Trophoblast cell (in vitro differentiated cells and primary cell): ENCODE measurements around the gene CD207.
A peak's percentile ranks its signal among the peaks of the same experiment; 100 is the strongest.
"Not testable (repeated sequence)": the region's sequence is repeated elsewhere in the genome, so short reads cannot be mapped to it uniquely, and the experiment has no call there.

ENCODE experiments used
- DNase-seq, 2 donors: peaks; one replicate each; pipeline ENCODE4 v3.0.0-alpha.2; 2016
- H2AFZ ChIP-seq: 2 replicates; pipeline ENCODE4 v1.6.1; 2013; ENCODE audit warnings: low read length, moderate library complexity, mild to moderate bottlenecking; ENCODE audit not compliant: insufficient read depth, poor library complexity
- H2AK5ac ChIP-seq: 2 replicates; pipeline ENCODE4 v1.6.1; 2013; ENCODE audit warnings: mild to moderate bottlenecking, low read length
- H2BK120ac ChIP-seq: 2 replicates; pipeline ENCODE4 v1.6.1; 2013; ENCODE audit warnings: low read length, mild to moderate bottlenecking, moderate library complexity; ENCODE audit not compliant: insufficient read depth, poor library complexity
- H2BK12ac ChIP-seq: 2 replicates; pipeline ENCODE4 v1.6.1; 2013; ENCODE audit warnings: mild to moderate bottlenecking, low read length, moderate library complexity
- H2BK5ac ChIP-seq: 2 replicates; pipeline ENCODE4 v1.6.1; 2013; ENCODE audit warnings: low read length, low read depth, moderate library complexity, mild to moderate bottlenecking; ENCODE audit not compliant: poor library complexity
- H3K14ac ChIP-seq: 2 replicates; pipeline ENCODE4 v1.6.1; 2013; ENCODE audit warnings: mild to moderate bottlenecking, low read length
- H3K18ac ChIP-seq: 2 replicates; pipeline ENCODE4 v1.6.1; 2013; ENCODE audit warnings: mild to moderate bottlenecking, low read length
- H3K23ac ChIP-seq: 2 replicates; pipeline ENCODE4 v1.6.1; 2013; ENCODE audit warnings: low read length
- H3K27ac ChIP-seq: 2 replicates; pipeline ENCODE4 v1.5.1; 2013; ENCODE audit warnings: low read depth, mild to moderate bottlenecking, inconsistent platforms, low read length, moderate library complexity
- H3K27me3 ChIP-seq: 2 replicates; pipeline ENCODE4 v1.6.1; 2013; ENCODE audit warnings: inconsistent platforms, mild to moderate bottlenecking, low read length, moderate library complexity; ENCODE audit not compliant: insufficient read depth
- H3K36me3 ChIP-seq, 2 experiments: 1 replicate in 1 of 2; 2 replicates in 1 of 2; pipeline ENCODE4 v1.6.1; 2013; ENCODE audit warnings: low read length in 2 of 2, mild to moderate bottlenecking in 2 of 2, moderate library complexity in 1 of 2; ENCODE audit not compliant: insufficient read depth in 2 of 2, control insufficient read depth in 1 of 2
- H3K4ac ChIP-seq: 2 replicates; pipeline ENCODE4 v1.6.1; 2013; ENCODE audit warnings: low read depth, mild to moderate bottlenecking, low read length, moderate library complexity
- H3K4me1 ChIP-seq, 2 experiments: 1 replicate in 1 of 2; 2 replicates in 1 of 2; pipeline ENCODE4 v1.6.1; 2013; ENCODE audit warnings: low read length in 2 of 2, mild to moderate bottlenecking in 2 of 2, moderate library complexity in 1 of 2; ENCODE audit not compliant: insufficient read depth in 2 of 2, control insufficient read depth in 1 of 2
- H3K4me2 ChIP-seq: 2 replicates; pipeline ENCODE4 v1.6.1; 2013; ENCODE audit warnings: inconsistent platforms, mild to moderate bottlenecking, low read length, moderate library complexity
- H3K4me3 ChIP-seq: 2 replicates; pipeline ENCODE4 v1.5.1; 2013; ENCODE audit warnings: mild to moderate bottlenecking, low read depth, low read length, inconsistent platforms
- H3K79me1 ChIP-seq: one replicate; pipeline ENCODE4 v1.6.1; 2013; ENCODE audit warnings: low read length
- H3K79me2 ChIP-seq: 2 replicates; pipeline ENCODE4 v1.6.1; 2013; ENCODE audit warnings: low read length, mild to moderate bottlenecking; ENCODE audit not compliant: control insufficient read depth, insufficient read depth, poor library complexity
- H3K9ac ChIP-seq: 2 replicates; pipeline ENCODE4 v1.6.1; 2013; ENCODE audit warnings: mild to moderate bottlenecking, low read length
- H3K9me3 ChIP-seq: 2 replicates; pipeline ENCODE4 v1.6.1; 2013; ENCODE audit warnings: low read depth, mild to moderate bottlenecking, control low read depth, inconsistent platforms, low read length; ENCODE audit not compliant: insufficient read depth
- H4K12ac ChIP-seq: 2 replicates; pipeline ENCODE4 v1.6.1; 2013; ENCODE audit warnings: low read depth, mild to moderate bottlenecking, low read length, moderate library complexity
- H4K8ac ChIP-seq: 2 replicates; pipeline ENCODE4 v1.6.1; 2013; ENCODE audit warnings: low read depth, mild to moderate bottlenecking, low read length, moderate library complexity
- H4K91ac ChIP-seq: one replicate; pipeline ENCODE4 v1.6.1; 2013; ENCODE audit warnings: low read depth, mild to moderate bottlenecking, low read length, moderate library complexity
- WGBS: extraction: QIAGEN DNeasy Blood & Tissue Kit; methylation state at CpG from one replicate; pipeline ENCODE4 v1.1.7; 2013; ENCODE audit warnings: missing lambda C conversion rate; ENCODE audit not compliant: insufficient read length, insufficient coverage; ENCODE audit errors: extremely low coverage; 5-methylcytosine and 5-hydroxymethylcytosine counted together

CD207 gene

DNA sequence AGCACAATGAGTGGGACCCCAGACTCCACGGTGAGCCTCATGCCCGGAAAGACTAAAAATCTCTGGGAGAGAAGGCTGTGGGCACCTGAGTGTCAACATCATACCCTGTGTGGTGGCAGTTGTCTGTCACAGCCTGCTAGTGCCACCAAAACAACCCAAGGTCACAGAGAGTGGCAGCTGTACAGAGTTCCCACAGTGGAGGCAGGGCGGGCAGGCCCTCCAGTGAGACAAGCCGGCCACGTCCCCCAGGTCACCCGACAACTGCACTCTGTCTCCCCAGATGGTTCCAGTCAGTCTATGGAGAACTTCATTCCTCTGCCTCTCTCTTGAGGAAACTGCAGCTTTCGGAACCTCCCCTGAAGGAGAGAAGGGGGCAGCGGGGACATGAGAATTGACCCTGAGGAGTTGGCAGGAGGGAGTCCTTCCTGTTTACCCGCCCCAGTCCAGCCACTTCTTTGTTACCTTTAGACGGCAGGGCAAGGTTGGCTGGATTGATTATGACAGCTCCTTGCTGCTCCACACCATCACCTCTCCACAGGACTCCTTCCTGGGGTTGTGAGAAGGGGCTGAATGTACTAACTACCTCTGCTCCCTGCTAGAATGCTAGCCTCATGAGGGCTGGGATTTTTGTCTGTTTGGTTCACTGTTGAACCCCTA, 33.9 kb downstream of the CD207 start:
- peak overlapping the region; percentile 29 for H3K4me3 ChIP-seq
- no peak overlapping the region for H3K9ac ChIP-seq
- H3K27me3 ChIP-seq: no peaks in the 10 kb centered on the region
- no peak overlapping the region for H4K12ac ChIP-seq
- no peak overlapping the region for H3K27ac ChIP-seq
- no peak overlapping the region for H3K23ac ChIP-seq
- no peak overlapping the region for H3K14ac ChIP-seq
- no peak overlapping the region for H2BK12ac ChIP-seq
- no peaks in the 10 kb centered on the region for H3K79me2 ChIP-seq
- H2AFZ ChIP-seq: no peak overlapping the region
- H2BK120ac ChIP-seq: no peak overlapping the region
- H4K8ac ChIP-seq: no peak overlapping the region
- peaks cover 2% of the 10 kb centered on the region for H3K9me3 ChIP-seq
- no peak overlapping the region for H3K18ac ChIP-seq
- no peak overlapping the region for H4K91ac ChIP-seq
- H2AK5ac ChIP-seq: no peak overlapping the region
- no peaks in the 10 kb centered on the region for H3K36me3 ChIP-seq
- H3K4me2 ChIP-seq: no peak overlapping the region
- DNase-seq: no peak
- H2BK5ac ChIP-seq: no peak overlapping the region
- no CpG with 5 or more reads among the region's 10 CpGs for WGBS
- H3K4ac ChIP-seq: no peak overlapping the region
- H3K4me1 ChIP-seq: no peaks in the 10 kb centered on the region
- H3K79me1 ChIP-seq: no peaks in the 10 kb centered on the region

- H2AFZ ChIP-seq: no peak overlapping the region
- H3K9me3 ChIP-seq: peaks cover 2% of the 10 kb centered on the region
- H3K9ac ChIP-seq: no peak overlapping the region
- no peak overlapping the region for H2AK5ac ChIP-seq
- no peak overlapping the region for H4K8ac ChIP-seq
- no peak for DNase-seq
- WGBS: no CpG with 5 or more reads among the region's 2 CpGs
- no peak overlapping the region for H2BK120ac ChIP-seq
- H3K27me3 ChIP-seq: no peaks in the 10 kb centered on the region
- H3K36me3 ChIP-seq: no peaks in the 10 kb centered on the region
- no peak overlapping the region for H3K14ac ChIP-seq
- no peak overlapping the region for H3K23ac ChIP-seq
- H3K79me2 ChIP-seq: no peaks in the 10 kb centered on the region
- no peaks in the 10 kb centered on the region for H3K4me1 ChIP-seq
- no peaks in the 10 kb centered on the region for H3K79me1 ChIP-seq
- H4K91ac ChIP-seq: no peak overlapping the region
- H3K18ac ChIP-seq: no peak overlapping the region
- H3K27ac ChIP-seq: no peak overlapping the region
- H2BK5ac ChIP-seq: no peak overlapping the region
- no peak overlapping the region for H3K4me3 ChIP-seq
- H3K4me2 ChIP-seq: no peak overlapping the region
- H4K12ac ChIP-seq: no peak overlapping the region
- no peak overlapping the region for H3K4ac ChIP-seq
- H2BK12ac ChIP-seq: no peak overlapping the region
Observed at GRCh38 chr2:70799706-70800105, 35.9 kb downstream of the CD207 start.

DNA sequence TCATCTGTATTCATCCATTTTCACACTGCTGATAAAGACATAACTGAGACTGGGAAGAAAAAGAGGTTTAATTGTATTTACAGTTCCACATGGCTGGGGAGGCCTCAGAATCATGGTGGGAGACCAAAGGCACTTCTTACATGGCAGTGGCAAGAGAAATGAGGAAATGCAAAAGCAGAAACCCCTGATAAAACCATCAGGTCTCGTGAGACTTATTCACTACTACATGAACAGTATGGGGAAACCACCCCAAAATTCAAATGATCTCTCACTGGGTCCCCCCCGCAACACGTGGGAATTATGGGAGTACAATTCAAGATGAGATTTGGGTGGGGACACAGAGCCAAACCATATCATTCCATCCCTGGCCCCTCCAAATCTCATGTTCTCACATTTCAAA, 37.6 kb downstream of the CD207 start:
- not testable (repeated sequence) for H2BK120ac ChIP-seq, H3K79me1 ChIP-seq, H2AK5ac ChIP-seq, H3K27me3 ChIP-seq, H2BK12ac ChIP-seq, H3K23ac ChIP-seq, H3K4me3 ChIP-seq, H3K14ac ChIP-seq, H3K4me2 ChIP-seq, H3K4me1 ChIP-seq, H3K18ac ChIP-seq, H3K9ac ChIP-seq, H3K9me3 ChIP-seq, H2AFZ ChIP-seq, H3K79me2 ChIP-seq, H3K36me3 ChIP-seq, H2BK5ac ChIP-seq, H4K91ac ChIP-seq, H3K4ac ChIP-seq, H4K8ac ChIP-seq, H4K12ac ChIP-seq, DNase-seq, H3K27ac ChIP-seq
- no CpG with 5 or more reads among the region's 3 CpGs for WGBS

- Histone ChIP-seq H3K79me2 (no peaks in the 10 kb centered on the region), H3K27me3 (no peaks in the 10 kb centered on the region), H3K4me2 (no peak overlapping the region), H3K14ac (no peak overlapping the region), H2BK120ac (no peak overlapping the region), H4K12ac (no peak overlapping the region), H3K23ac (no peak overlapping the region), H4K8ac (no peak overlapping the region), H2BK12ac (no peak overlapping the region), H3K79me1 (no peaks in the 10 kb centered on the region), H3K27ac (no peak overlapping the region), H3K18ac (no peak overlapping the region), H3K4me1 (no peaks in the 10 kb centered on the region), H2AK5ac (no peak overlapping the region), H3K9me3 (peaks cover 2% of the 10 kb centered on the region), H2AFZ (no peak overlapping the region), H3K4me3 (no peak overlapping the region), H4K91ac (no peak overlapping the region), H3K4ac (no peak overlapping the region), H2BK5ac (no peak overlapping the region), H3K9ac (no peak overlapping the region), H3K36me3 (no peaks in the 10 kb centered on the region)
- no peak for DNase-seq
- WGBS: no CpG with 5 or more reads among the region's 2 CpGs
Observed at GRCh38 chr2:70797506-70797905, 38.1 kb downstream of the CD207 start.
